ENCODE measurements around the gene CACNA1A.

DNA sequence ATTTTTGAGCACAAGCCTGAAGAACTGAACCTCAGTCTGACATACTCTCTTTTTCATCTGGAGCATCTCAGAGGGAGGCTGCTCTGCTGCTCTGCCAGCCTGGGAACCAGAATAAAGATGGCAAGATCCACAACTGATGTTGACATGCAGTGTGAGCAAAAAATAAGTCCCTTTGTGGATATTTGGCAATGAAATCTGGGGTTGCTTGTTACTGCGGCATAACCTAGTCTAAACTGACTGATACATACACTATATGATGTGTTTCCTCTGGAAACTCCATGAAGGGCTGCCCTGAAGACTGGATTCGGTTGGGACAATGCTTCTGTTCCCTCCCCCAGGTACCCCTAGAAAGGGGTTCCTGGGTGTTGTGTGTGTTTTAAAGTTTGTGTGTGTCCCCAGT lies 249.4 kb downstream of the CACNA1A start:
- TF ChIP-seq TARDBP (IDR thresholded peaks at IDR 0.05) (no peak), CTBP1 (IDR thresholded peaks at IDR 0.05; ENCODE audit: borderline replicate concordance) (no peak), LEF1 (IDR thresholded peaks at IDR 0.05; ENCODE audit: borderline replicate concordance) (no peak), SP1 (IDR thresholded peaks at IDR 0.05) (no peak)
